ENCODE data around the gene BRMS1L.

DNA sequence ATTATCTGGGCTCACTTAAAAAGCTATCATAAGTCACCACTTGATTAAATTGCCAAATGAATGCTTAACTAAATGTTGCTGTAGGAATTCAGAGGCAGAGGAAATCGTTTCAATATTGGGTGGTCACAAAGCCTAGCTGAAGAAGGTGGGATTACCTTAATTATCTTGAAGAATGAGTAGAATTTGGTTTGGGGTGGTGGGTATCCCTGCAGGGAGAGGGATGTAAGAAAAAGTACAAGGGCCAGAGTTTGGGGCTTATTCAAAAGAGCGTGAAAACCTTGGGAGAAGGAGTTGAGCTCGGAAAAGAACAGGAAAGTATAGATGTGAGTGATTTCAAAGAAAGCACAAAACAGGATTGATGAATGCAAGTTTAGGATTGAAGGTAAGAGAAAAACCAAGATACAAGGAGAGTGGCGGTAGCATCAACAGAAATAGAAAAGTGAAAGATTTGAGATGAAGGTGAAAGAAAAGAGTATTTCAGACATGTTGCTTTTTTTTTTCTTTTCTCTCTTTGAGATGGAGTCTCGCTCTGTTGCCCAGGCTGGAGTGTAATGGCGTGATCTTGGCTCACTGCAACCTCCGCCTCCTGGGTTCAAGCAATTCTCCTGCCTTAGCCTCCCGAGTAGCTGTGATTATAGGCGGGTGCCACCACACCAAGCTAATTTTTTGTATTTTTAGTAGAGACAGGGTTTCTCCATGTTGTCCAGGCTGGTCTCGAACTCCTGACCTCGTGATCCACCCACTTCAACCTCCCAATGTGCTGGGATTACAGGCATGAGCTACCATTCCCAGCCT, 1.7 kb downstream of the BRMS1L start:
- TF ChIP-seq, protein P1, sequence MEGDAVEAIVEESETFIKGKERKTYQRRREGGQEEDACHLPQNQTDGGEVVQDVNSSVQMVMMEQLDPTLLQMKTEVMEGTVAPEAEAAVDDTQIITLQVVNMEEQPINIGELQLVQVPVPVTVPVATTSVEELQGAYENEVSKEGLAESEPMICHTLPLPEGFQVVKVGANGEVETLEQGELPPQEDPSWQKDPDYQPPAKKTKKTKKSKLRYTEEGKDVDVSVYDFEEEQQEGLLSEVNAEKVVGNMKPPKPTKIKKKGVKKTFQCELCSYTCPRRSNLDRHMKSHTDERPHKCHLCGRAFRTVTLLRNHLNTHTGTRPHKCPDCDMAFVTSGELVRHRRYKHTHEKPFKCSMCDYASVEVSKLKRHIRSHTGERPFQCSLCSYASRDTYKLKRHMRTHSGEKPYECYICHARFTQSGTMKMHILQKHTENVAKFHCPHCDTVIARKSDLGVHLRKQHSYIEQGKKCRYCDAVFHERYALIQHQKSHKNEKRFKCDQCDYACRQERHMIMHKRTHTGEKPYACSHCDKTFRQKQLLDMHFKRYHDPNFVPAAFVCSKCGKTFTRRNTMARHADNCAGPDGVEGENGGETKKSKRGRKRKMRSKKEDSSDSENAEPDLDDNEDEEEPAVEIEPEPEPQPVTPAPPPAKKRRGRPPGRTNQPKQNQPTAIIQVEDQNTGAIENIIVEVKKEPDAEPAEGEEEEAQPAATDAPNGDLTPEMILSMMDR (IDR thresholded peaks at IDR 0.05), result no peak
- TF ChIP-seq ZFX (IDR thresholded peaks at IDR 0.05; ENCODE audit: borderline replicate concordance), result no peak
